Measurements from ENCODE around the gene PACS2. TPM values are rescaled to one million over a fixed set of nuclear protein-coding genes. Genes with fewer than 3 reads are reported as not detected.

PACS2 gene
- total RNA-seq, 2 donors from 2014 or later = 80.4 to 125 TPM

GRCh38 chr14:105347587-105347968 lies 33.0 kb downstream of the PACS2 start:
- no peak overlapping the region for H3K4me3 ChIP-seq
- no peaks in the 10 kb centered on the region for H3K9me3 ChIP-seq
- no peak overlapping the region for H3K27ac ChIP-seq
- no peak for ATAC-seq (ENCODE audit: insufficient number of reproducible peaks, low FRiP score, low read depth)
- no peak for TF ChIP-seq CTCF (IDR thresholded peaks at IDR 0.05)
- H3K4me1 ChIP-seq (ENCODE audit: control insufficient read depth in 1 of 2, low read depth in 2 of 2) = no peaks in the 10 kb centered on the region
- no peaks in the 10 kb centered on the region for H3K27me3 ChIP-seq (replicated peaks; ENCODE audit: insufficient read depth)
- H3K36me3 ChIP-seq = no peaks in the 10 kb centered on the region
- DNase-seq (ENCODE audit: low spot score) = no peak

GRCh38 chr14:105348169-105348944 lies 33.8 kb downstream of the PACS2 start:
- Histone ChIP-seq H3K27me3 (replicated peaks; ENCODE audit: insufficient read depth) (no peaks in the 10 kb centered on the region), H3K4me1 (ENCODE audit: control insufficient read depth in 1 of 2, low read depth in 2 of 2) (no peaks in the 10 kb centered on the region), H3K9me3 (no peaks in the 10 kb centered on the region), H3K27ac (no peak overlapping the region), H3K36me3 (no peaks in the 10 kb centered on the region), H3K4me3 (no peak overlapping the region)
- DNase-seq (ENCODE audit: low spot score) = no peak
- TF ChIP-seq CTCF (IDR thresholded peaks at IDR 0.05) = no peak
- no peak for ATAC-seq (ENCODE audit: insufficient number of reproducible peaks, low FRiP score, low read depth)

- Histone ChIP-seq H3K9me3 (no peaks in the 10 kb centered on the region), H3K27me3 (replicated peaks; ENCODE audit: insufficient read depth) (no peaks in the 10 kb centered on the region), H3K36me3 (peaks cover 5% of the 10 kb centered on the region), H3K4me1 (ENCODE audit: control insufficient read depth in 1 of 2, low read depth in 2 of 2) (no peaks in the 10 kb centered on the region), H3K4me3 (no peak overlapping the region), H3K27ac (no peak overlapping the region)
- ATAC-seq (ENCODE audit: insufficient number of reproducible peaks, low FRiP score, low read depth) (no peak), DNase-seq (ENCODE audit: low spot score) (no peak)
- TF ChIP-seq CTCF (IDR thresholded peaks at IDR 0.05) = no peak
Observed at GRCh38 chr14:105348945-105349699, 34.6 kb downstream of the PACS2 start.

GRCh38 chr14:105349992-105350391 lies 35.4 kb downstream of the PACS2 start:
- H3K4me1 ChIP-seq (ENCODE audit: control insufficient read depth in 1 of 2, low read depth in 2 of 2) = no peaks in the 10 kb centered on the region
- no peaks in the 10 kb centered on the region for H3K9me3 ChIP-seq
- H3K4me3 ChIP-seq = no peak overlapping the region
- no peaks in the 10 kb centered on the region for H3K27me3 ChIP-seq (replicated peaks; ENCODE audit: insufficient read depth)
- TF ChIP-seq CTCF (IDR thresholded peaks at IDR 0.05) = no peak
- no peak for ATAC-seq (ENCODE audit: insufficient number of reproducible peaks, low FRiP score, low read depth)
- DNase-seq (ENCODE audit: low spot score) = no peak
- H3K27ac ChIP-seq = no peak overlapping the region
- H3K36me3 ChIP-seq = peaks cover 5% of the 10 kb centered on the region

GRCh38 chr14:105350450-105351244 lies 36.1 kb downstream of the PACS2 start:
- H3K36me3 ChIP-seq = peaks cover 5% of the 10 kb centered on the region
- ATAC-seq (ENCODE audit: insufficient number of reproducible peaks, low FRiP score, low read depth) = no peak

More at GRCh38 chr14:105350450-105351244, 36.1 kb downstream of the PACS2 start:
- no peak overlapping the region for H3K27ac ChIP-seq
- DNase-seq (ENCODE audit: low spot score) = no peak
- H3K27me3 ChIP-seq (replicated peaks; ENCODE audit: insufficient read depth) = no peaks in the 10 kb centered on the region
- no peaks in the 10 kb centered on the region for H3K9me3 ChIP-seq
- no peaks in the 10 kb centered on the region for H3K4me1 ChIP-seq (ENCODE audit: control insufficient read depth in 1 of 2, low read depth in 2 of 2)
- no peak overlapping the region for H3K4me3 ChIP-seq
- TF ChIP-seq CTCF (IDR thresholded peaks at IDR 0.05) = no peak

All from thoracic aorta (tissue), 2 donors.